Measurements from ENCODE around the gene HHIP.
"Not testable (repeated sequence)": the region's sequence is repeated elsewhere in the genome, so short reads cannot be mapped to it uniquely, and the experiment has no call there.

HHIP gene

GRCh38 chr4:144785961-144786360 is 140.0 kb downstream of the HHIP start:
- H3K27ac ChIP-seq, result no peak overlapping the region
- H3K9ac ChIP-seq, result no peak overlapping the region
- TF ChIP-seq Cebpa-rat (IDR thresholded peaks at IDR 0.05), result no peak
- H3K4me2 ChIP-seq, result no peak overlapping the region
- no peak overlapping the region for H3K4me3 ChIP-seq
- no peaks in the 10 kb centered on the region for H4K20me1 ChIP-seq
- H3K4me1 ChIP-seq, result no peaks in the 10 kb centered on the region
- H3K9me3 ChIP-seq, result no peaks in the 10 kb centered on the region
- H3K27me3 ChIP-seq, result no peaks in the 10 kb centered on the region
- H3K36me3 ChIP-seq, result no peaks in the 10 kb centered on the region

- Histone ChIP-seq H3K9ac (no peak overlapping the region), H3K27ac (no peak overlapping the region), H3K4me2 (no peak overlapping the region)
Observed at GRCh38 chr4:144787365-144788258, 141.7 kb downstream of the HHIP start.

GRCh38 chr4:144788469-144788868 is 142.5 kb downstream of the HHIP start:
- no peak for TF ChIP-seq Cebpa-rat (IDR thresholded peaks at IDR 0.05)
- peaks cover 13% of the 10 kb centered on the region; the same call in 1 of the 2 replicates for H3K9me3 ChIP-seq
- no peak overlapping the region for H3K4me2 ChIP-seq
- H3K9ac ChIP-seq, result no peak overlapping the region
- no peaks in the 10 kb centered on the region for H4K20me1 ChIP-seq
- no peak overlapping the region for H3K27ac ChIP-seq
- no peaks in the 10 kb centered on the region for H3K36me3 ChIP-seq
- H3K4me1 ChIP-seq, result no peaks in the 10 kb centered on the region
- H3K27me3 ChIP-seq, result no peaks in the 10 kb centered on the region
- H3K4me3 ChIP-seq, result no peak overlapping the region

More at GRCh38 chr4:144787365-144788258, 141.7 kb downstream of the HHIP start:
- Histone ChIP-seq H3K27me3 (no peaks in the 10 kb centered on the region), H3K4me1 (no peaks in the 10 kb centered on the region), H3K9me3 (peaks cover 13% of the 10 kb centered on the region; the same call in 1 of the 2 replicates), H4K20me1 (no peaks in the 10 kb centered on the region), H3K36me3 (no peaks in the 10 kb centered on the region), H3K4me3 (no peak overlapping the region)
- TF ChIP-seq Cebpa-rat (IDR thresholded peaks at IDR 0.05), result no peak

- H3K4me1 ChIP-seq, H3K27ac ChIP-seq, H3K9ac ChIP-seq, H3K36me3 ChIP-seq, H3K27me3 ChIP-seq, H3K4me2 ChIP-seq, H4K20me1 ChIP-seq, H3K4me3 ChIP-seq: not testable (repeated sequence)
- H3K9me3 ChIP-seq, result peaks cover 13% of the 10 kb centered on the region; the same call in 1 of the 2 replicates
Observed at GRCh38 chr4:144791933-144792332, 146.0 kb downstream of the HHIP start.
